ENCODE data around the gene BOK. TPM values are rescaled to one million over a fixed set of nuclear protein-coding genes. Genes with fewer than 3 reads are reported as not detected.
A peak's percentile ranks its signal among the peaks of the same experiment; 100 is the strongest.

Gene BOK
- total and polyA plus RNA-seq, 2 of the 13 experiments (the other 11 are each of a cell fraction or from before 2014, with no cell fraction given), result 35.5 to 39.2 TPM

DNA sequence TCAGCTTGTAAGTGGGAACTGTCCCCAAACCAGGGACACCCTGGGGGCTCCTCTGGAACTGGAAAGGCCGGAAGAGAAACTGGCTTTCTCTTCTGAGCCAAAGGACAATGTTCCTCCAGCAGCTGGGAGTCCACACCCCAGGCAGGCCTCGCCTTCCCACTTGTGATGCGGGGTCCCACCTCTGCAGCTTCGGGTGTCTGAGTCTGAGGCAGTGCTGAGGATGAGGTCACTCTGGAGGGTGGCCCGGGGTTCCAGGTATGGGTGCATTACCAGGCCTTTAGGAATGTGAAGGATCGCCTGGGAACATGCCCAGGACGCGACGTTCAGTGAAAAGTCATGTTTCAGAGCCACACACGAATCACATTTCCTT lies 18.2 kb upstream of the BOK start (continued):
- TF ChIP-seq, protein P1, sequence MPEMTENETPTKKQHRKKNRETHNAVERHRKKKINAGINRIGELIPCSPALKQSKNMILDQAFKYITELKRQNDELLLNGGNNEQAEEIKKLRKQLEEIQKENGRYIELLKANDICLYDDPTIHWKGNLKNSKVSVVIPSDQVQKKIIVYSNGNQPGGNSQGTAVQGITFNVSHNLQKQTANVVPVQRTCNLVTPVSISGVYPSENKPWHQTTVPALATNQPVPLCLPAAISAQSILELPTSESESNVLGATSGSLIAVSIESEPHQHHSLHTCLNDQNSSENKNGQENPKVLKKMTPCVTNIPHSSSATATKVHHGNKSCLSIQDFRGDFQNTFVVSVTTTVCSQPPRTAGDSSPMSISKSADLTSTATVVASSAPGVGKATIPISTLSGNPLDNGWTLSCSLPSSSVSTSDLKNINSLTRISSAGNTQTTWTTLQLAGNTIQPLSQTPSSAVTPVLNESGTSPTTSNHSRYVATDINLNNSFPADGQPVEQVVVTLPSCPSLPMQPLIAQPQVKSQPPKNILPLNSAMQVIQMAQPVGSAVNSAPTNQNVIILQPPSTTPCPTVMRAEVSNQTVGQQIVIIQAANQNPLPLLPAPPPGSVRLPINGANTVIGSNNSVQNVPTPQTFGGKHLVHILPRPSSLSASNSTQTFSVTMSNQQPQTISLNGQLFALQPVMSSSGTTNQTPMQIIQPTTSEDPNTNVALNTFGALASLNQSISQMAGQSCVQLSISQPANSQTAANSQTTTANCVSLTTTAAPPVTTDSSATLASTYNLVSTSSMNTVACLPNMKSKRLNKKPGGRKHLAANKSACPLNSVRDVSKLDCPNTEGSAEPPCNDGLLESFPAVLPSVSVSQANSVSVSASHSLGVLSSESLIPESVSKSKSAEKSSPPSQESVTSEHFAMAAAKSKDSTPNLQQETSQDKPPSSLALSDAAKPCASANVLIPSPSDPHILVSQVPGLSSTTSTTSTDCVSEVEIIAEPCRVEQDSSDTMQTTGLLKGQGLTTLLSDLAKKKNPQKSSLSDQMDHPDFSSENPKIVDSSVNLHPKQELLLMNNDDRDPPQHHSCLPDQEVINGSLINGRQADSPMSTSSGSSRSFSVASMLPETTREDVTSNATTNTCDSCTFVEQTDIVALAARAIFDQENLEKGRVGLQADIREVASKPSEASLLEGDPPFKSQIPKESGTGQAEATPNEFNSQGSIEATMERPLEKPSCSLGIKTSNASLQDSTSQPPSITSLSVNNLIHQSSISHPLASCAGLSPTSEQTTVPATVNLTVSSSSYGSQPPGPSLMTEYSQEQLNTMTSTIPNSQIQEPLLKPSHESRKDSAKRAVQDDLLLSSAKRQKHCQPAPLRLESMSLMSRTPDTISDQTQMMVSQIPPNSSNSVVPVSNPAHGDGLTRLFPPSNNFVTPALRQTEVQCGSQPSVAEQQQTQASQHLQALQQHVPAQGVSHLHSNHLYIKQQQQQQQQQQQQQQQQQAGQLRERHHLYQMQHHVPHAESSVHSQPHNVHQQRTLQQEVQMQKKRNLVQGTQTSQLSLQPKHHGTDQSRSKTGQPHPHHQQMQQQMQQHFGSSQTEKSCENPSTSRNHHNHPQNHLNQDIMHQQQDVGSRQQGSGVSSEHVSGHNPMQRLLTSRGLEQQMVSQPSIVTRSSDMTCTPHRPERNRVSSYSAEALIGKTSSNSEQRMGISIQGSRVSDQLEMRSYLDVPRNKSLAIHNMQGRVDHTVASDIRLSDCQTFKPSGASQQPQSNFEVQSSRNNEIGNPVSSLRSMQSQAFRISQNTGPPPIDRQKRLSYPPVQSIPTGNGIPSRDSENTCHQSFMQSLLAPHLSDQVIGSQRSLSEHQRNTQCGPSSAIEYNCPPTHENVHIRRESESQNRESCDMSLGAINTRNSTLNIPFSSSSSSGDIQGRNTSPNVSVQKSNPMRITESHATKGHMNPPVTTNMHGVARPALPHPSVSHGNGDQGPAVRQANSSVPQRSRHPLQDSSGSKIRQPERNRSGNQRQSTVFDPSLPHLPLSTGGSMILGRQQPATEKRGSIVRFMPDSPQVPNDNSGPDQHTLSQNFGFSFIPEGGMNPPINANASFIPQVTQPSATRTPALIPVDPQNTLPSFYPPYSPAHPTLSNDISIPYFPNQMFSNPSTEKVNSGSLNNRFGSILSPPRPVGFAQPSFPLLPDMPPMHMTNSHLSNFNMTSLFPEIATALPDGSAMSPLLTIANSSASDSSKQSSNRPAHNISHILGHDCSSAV (CRISPR knock-in tag; IDR thresholded peaks at IDR 0.05; ENCODE audit: borderline replicate concordance), result no peak
- TF ChIP-seq RXRB (CRISPR knock-in tag; IDR thresholded peaks at IDR 0.05; ENCODE audit: borderline replicate concordance), result no peak
- no peak for TF ChIP-seq ZBTB8A (CRISPR knock-in tag; IDR thresholded peaks at IDR 0.05; ENCODE audit: borderline replicate concordance, low read depth)
- TF ChIP-seq ZMYM3 (CRISPR knock-in tag; IDR thresholded peaks at IDR 0.05), result no peak
- 0 out of 2 replicates have a peak, but pooled peaks have one; percentile 2 for TF ChIP-seq NFYB (CRISPR knock-in tag; IDR thresholded peaks at IDR 0.05)
- TF ChIP-seq ZBTB21 (CRISPR knock-in tag; IDR thresholded peaks at IDR 0.05), result no peak
- TF ChIP-seq, protein P2, sequence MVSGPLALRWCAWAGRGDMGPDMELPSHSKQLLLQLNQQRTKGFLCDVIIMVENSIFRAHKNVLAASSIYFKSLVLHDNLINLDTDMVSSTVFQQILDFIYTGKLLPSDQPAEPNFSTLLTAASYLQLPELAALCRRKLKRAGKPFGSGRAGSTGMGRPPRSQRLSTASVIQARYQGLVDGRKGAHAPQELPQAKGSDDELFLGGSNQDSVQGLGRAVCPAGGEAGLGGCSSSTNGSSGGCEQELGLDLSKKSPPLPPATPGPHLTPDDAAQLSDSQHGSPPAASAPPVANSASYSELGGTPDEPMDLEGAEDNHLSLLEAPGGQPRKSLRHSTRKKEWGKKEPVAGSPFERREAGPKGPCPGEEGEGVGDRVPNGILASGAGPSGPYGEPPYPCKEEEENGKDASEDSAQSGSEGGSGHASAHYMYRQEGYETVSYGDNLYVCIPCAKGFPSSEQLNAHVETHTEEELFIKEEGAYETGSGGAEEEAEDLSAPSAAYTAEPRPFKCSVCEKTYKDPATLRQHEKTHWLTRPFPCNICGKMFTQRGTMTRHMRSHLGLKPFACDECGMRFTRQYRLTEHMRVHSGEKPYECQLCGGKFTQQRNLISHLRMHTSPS (CRISPR knock-in tag; IDR thresholded peaks at IDR 0.05; ENCODE audit: low read depth), result no peak
- TF ChIP-seq POGZ (CRISPR knock-in tag; IDR thresholded peaks at IDR 0.05), result no peak
- no peak for TF ChIP-seq CREM (IDR thresholded peaks at IDR 0.05)
- no peak for TF ChIP-seq CREM (CRISPR knock-in tag; IDR thresholded peaks at IDR 0.05)
- TF ChIP-seq, protein P3, sequence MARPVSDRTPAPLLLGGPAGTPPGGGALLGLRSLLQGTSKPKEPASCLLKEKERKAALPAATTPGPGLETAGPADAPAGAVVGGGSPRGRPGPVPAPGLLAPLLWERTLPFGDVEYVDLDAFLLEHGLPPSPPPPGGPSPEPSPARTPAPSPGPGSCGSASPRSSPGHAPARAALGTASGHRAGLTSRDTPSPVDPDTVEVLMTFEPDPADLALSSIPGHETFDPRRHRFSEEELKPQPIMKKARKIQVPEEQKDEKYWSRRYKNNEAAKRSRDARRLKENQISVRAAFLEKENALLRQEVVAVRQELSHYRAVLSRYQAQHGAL (CRISPR knock-in tag; IDR thresholded peaks at IDR 0.05; ENCODE audit: not compliant biosample characterization), result no peak
- no peak for TF ChIP-seq SOX6 (IDR thresholded peaks at IDR 0.05)
- TF ChIP-seq SOX6 (CRISPR knock-in tag; IDR thresholded peaks at IDR 0.05), result no peak
- TF ChIP-seq ZNF841 (CRISPR knock-in tag; IDR thresholded peaks at IDR 0.05; ENCODE audit: borderline replicate concordance), result no peak
- TF ChIP-seq FLYWCH1 (CRISPR knock-in tag; IDR thresholded peaks at IDR 0.05), result no peak
- no peak for TF ChIP-seq MTA1 (CRISPR knock-in tag; IDR thresholded peaks at IDR 0.05; ENCODE audit: borderline replicate concordance)
- TF ChIP-seq NCOA1 (CRISPR knock-in tag; IDR thresholded peaks at IDR 0.05), result no peak
- no peak for TF ChIP-seq ZNF549 (CRISPR knock-in tag; IDR thresholded peaks at IDR 0.05)
- TF ChIP-seq, protein P4, sequence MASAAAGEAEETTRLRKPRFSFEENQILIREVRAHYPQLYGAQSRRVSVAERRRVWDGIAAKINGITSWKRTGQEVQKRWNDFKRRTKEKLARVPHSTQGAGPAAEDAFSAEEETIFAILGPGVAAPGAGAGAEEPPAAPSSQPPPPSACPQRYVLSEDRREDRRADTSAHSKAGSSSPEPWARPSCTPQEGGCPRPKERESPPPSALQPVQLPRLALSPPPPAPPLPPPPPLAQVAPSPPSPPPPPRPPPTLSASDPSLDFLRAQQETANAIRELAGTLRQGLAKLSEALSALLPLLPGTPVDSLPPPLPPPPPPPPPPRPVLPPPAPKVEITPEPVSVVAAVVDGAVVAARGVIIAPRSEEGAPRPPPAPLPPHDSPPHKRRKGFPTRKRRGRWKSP (CRISPR knock-in tag; IDR thresholded peaks at IDR 0.05), result no peak
- 0 out of 2 replicates have a peak, but pooled peaks have one; percentile 31 for TF ChIP-seq GLI4 (CRISPR knock-in tag; IDR thresholded peaks at IDR 0.05; ENCODE audit: borderline replicate concordance)
